Measurements from ENCODE around the gene C12orf42. TPM values are rescaled to one million over a fixed set of nuclear protein-coding genes. Genes with fewer than 3 reads are reported as not detected.

Gene C12orf42
- total RNA-seq, 2 experiments from 2014 or later: 0.19 to 0.24 TPM

- H3K4me3 Mint-ChIP-seq: no peak overlapping the region
- no peaks in the 10 kb centered on the region for H3K27me3 Mint-ChIP-seq
- DNase-seq: no peak
- no peak overlapping the region for H3K27ac Mint-ChIP-seq
- peaks cover 4% of the 10 kb centered on the region for H3K4me1 Mint-ChIP-seq
- peaks cover 14% of the 10 kb centered on the region for H3K36me3 Mint-ChIP-seq
- H3K9me3 Mint-ChIP-seq: peaks cover 10% of the 10 kb centered on the region
These were observed 182.9 kb downstream of the C12orf42 start for GRCh38 chr12:103312742-103313354.

GRCh38 chr12:103310546-103311270, 185.1 kb downstream of the C12orf42 start:
- Mint-ChIP-seq H3K36me3 (peaks cover 5% of the 10 kb centered on the region), H3K9me3 (peaks cover 3% of the 10 kb centered on the region), H3K27me3 (no peaks in the 10 kb centered on the region), H3K4me1 (peaks cover 4% of the 10 kb centered on the region), H3K4me3 (no peak overlapping the region), H3K27ac (no peak overlapping the region)
- no peak for DNase-seq

GRCh38 chr12:103308396-103308795, 187.4 kb downstream of the C12orf42 start:
- no peaks in the 10 kb centered on the region for H3K9me3 Mint-ChIP-seq

GRCh38 chr12:103303484-103303883, 192.3 kb downstream of the C12orf42 start:
- peaks cover 8% of the 10 kb centered on the region for H3K27me3 Mint-ChIP-seq
- no peaks in the 10 kb centered on the region for H3K9me3 Mint-ChIP-seq
- H3K4me3 Mint-ChIP-seq: no peak overlapping the region
- no peaks in the 10 kb centered on the region for H3K4me1 Mint-ChIP-seq
- no peak overlapping the region for H3K27ac Mint-ChIP-seq
- DNase-seq: no peak
- no peaks in the 10 kb centered on the region for H3K36me3 Mint-ChIP-seq

More at GRCh38 chr12:103308396-103308795, 187.4 kb downstream of the C12orf42 start:
- H3K36me3 Mint-ChIP-seq: no peaks in the 10 kb centered on the region
- no peak overlapping the region for H3K4me3 Mint-ChIP-seq
- no peaks in the 10 kb centered on the region for H3K27me3 Mint-ChIP-seq
- no peak overlapping the region for H3K27ac Mint-ChIP-seq
- no peaks in the 10 kb centered on the region for H3K4me1 Mint-ChIP-seq
- no peak for DNase-seq

- H3K4me1 Mint-ChIP-seq: no peaks in the 10 kb centered on the region
- DNase-seq: no peak
- peaks cover 8% of the 10 kb centered on the region for H3K27me3 Mint-ChIP-seq
- peaks cover 3% of the 10 kb centered on the region for H3K36me3 Mint-ChIP-seq
- no peak overlapping the region for H3K4me3 Mint-ChIP-seq
- no peak overlapping the region for H3K27ac Mint-ChIP-seq
- H3K9me3 Mint-ChIP-seq: peaks cover 3% of the 10 kb centered on the region
These were observed 193.9 kb downstream of the C12orf42 start for GRCh38 chr12:103301642-103302591.

GRCh38 chr12:103288016-103288415, 207.8 kb downstream of the C12orf42 start:
- H3K27me3 Mint-ChIP-seq: no peaks in the 10 kb centered on the region
- H3K27ac Mint-ChIP-seq: no peak overlapping the region
- DNase-seq: no peak
- H3K4me1 Mint-ChIP-seq: no peaks in the 10 kb centered on the region
- H3K36me3 Mint-ChIP-seq: no peaks in the 10 kb centered on the region
- H3K9me3 Mint-ChIP-seq: peaks cover 6% of the 10 kb centered on the region
- no peak overlapping the region for H3K4me3 Mint-ChIP-seq

GRCh38 chr12:103282124-103282523, 213.6 kb downstream of the C12orf42 start:
- Mint-ChIP-seq H3K4me1 (peaks cover 16% of the 10 kb centered on the region), H3K27me3 (peaks cover 3% of the 10 kb centered on the region), H3K4me3 (no peak overlapping the region), H3K9me3 (peaks cover 3% of the 10 kb centered on the region), H3K27ac (no peak overlapping the region), H3K36me3 (no peaks in the 10 kb centered on the region)
- no peak for DNase-seq

- peaks cover 16% of the 10 kb centered on the region for H3K4me1 Mint-ChIP-seq
- no peak overlapping the region for H3K27ac Mint-ChIP-seq
- H3K4me3 Mint-ChIP-seq: no peak overlapping the region
- DNase-seq: no peak
- peaks cover 3% of the 10 kb centered on the region for H3K27me3 Mint-ChIP-seq
- no peaks in the 10 kb centered on the region for H3K9me3 Mint-ChIP-seq
- no peaks in the 10 kb centered on the region for H3K36me3 Mint-ChIP-seq
These were observed 216.3 kb downstream of the C12orf42 start for GRCh38 chr12:103279444-103279843.

GRCh38 chr12:103278329-103278728, 217.4 kb downstream of the C12orf42 start:
- Mint-ChIP-seq H3K36me3 (no peaks in the 10 kb centered on the region), H3K27ac (no peak overlapping the region), H3K4me1 (peaks cover 16% of the 10 kb centered on the region), H3K27me3 (peaks cover 3% of the 10 kb centered on the region), H3K4me3 (no peak overlapping the region), H3K9me3 (no peaks in the 10 kb centered on the region)
- no peak for DNase-seq

GRCh38 chr12:103273645-103274044, 222.1 kb downstream of the C12orf42 start:
- DNase-seq: no peak
- H3K4me3 Mint-ChIP-seq: no peak overlapping the region
- no peaks in the 10 kb centered on the region for H3K36me3 Mint-ChIP-seq
- H3K27ac Mint-ChIP-seq: no peak overlapping the region
- H3K9me3 Mint-ChIP-seq: no peaks in the 10 kb centered on the region
- H3K4me1 Mint-ChIP-seq: peaks cover 20% of the 10 kb centered on the region
- H3K27me3 Mint-ChIP-seq: peaks cover 3% of the 10 kb centered on the region

- Mint-ChIP-seq H3K4me3 (no peak overlapping the region), H3K27me3 (no peaks in the 10 kb centered on the region), H3K9me3 (no peaks in the 10 kb centered on the region), H3K4me1 (peaks cover 15% of the 10 kb centered on the region), H3K36me3 (no peaks in the 10 kb centered on the region), H3K27ac (no peak overlapping the region)
- no peak for DNase-seq
These were observed 222.8 kb downstream of the C12orf42 start for GRCh38 chr12:103272949-103273348.

GRCh38 chr12:103269946-103270345, 225.8 kb downstream of the C12orf42 start:
- peaks cover 14% of the 10 kb centered on the region for H3K4me1 Mint-ChIP-seq
- no peak overlapping the region for H3K27ac Mint-ChIP-seq
- no peaks in the 10 kb centered on the region for H3K27me3 Mint-ChIP-seq
- no peak for DNase-seq
- H3K36me3 Mint-ChIP-seq: no peaks in the 10 kb centered on the region
- no peak overlapping the region for H3K4me3 Mint-ChIP-seq
- no peaks in the 10 kb centered on the region for H3K9me3 Mint-ChIP-seq

GRCh38 chr12:103268831-103269514, 226.8 kb downstream of the C12orf42 start:
- H3K36me3 Mint-ChIP-seq: no peaks in the 10 kb centered on the region
- H3K4me3 Mint-ChIP-seq: no peak overlapping the region
- H3K27me3 Mint-ChIP-seq: no peaks in the 10 kb centered on the region
- DNase-seq: no peak
- no peaks in the 10 kb centered on the region for H3K9me3 Mint-ChIP-seq
- H3K27ac Mint-ChIP-seq: no peak overlapping the region
- peaks cover 14% of the 10 kb centered on the region for H3K4me1 Mint-ChIP-seq

- no peaks in the 10 kb centered on the region for H3K4me1 Mint-ChIP-seq
- H3K4me3 Mint-ChIP-seq: no peak overlapping the region
- H3K9me3 Mint-ChIP-seq: peaks cover 6% of the 10 kb centered on the region
- no peaks in the 10 kb centered on the region for H3K27me3 Mint-ChIP-seq
- H3K36me3 Mint-ChIP-seq: no peaks in the 10 kb centered on the region
- H3K27ac Mint-ChIP-seq: no peak overlapping the region
- DNase-seq: no peak
These were observed 238.0 kb downstream of the C12orf42 start for GRCh38 chr12:103257763-103258162.
